GM21423 (cell line): ENCODE data around the gene DCLK1.

Experiments used
- ATAC-seq: cut with Tn5 transposase; IDR thresholded peaks from one replicate; pipeline ENCODE4 v1.9.1; 2021; ENCODE audit warnings: mild to moderate bottlenecking, moderate library complexity; ENCODE audit not compliant: unreplicated experiment

The DCLK1 gene

DNA sequence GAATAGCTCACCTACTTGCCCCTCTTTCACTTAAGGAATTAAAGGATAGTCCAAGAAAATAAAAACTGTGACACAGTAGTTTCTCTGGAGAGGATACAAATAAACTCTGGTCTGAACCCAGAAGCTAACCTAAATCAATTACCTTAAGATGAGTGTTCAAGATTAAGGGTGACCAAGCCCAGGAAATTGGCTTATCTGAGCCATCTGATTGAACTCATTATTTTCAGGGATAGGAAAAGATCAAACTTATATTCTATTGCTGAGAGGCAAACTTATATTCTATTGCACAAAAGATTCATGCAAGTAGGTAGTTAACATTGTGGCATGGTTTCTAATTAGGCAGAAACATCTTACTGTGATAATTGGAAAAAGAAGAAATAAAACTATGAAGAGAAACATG is 175.1 kb downstream of the DCLK1 start:
- ATAC-seq: no peak

- no peak for ATAC-seq
Observed at GRCh38 chr13:35954207-35954560, 177.0 kb downstream of the DCLK1 start.

GRCh38 chr13:35953537-35954206 is 177.5 kb downstream of the DCLK1 start:
- ATAC-seq: no peak

DNA sequence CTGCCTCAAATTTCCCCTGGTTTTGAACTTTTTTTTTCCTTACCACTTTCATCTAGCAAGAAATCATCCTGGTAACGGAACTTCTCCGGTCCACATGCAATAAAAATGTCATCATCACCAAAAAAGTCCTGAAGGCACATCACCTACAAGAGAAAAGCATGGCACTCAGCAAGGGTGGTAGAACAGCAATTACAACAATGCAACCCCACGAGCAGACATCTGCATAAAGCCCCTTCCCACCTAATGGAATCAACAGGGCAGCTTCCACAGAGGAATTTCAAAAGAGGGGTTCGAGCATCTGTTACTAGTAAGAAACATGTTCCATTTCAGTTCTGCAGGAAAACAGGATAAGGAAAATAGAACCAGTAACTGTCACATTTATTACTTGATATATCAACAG is 183.9 kb downstream of the DCLK1 start:
- ATAC-seq: no peak

GRCh38 chr13:35945368-35945767 is 185.8 kb downstream of the DCLK1 start:
- no peak for ATAC-seq

DNA sequence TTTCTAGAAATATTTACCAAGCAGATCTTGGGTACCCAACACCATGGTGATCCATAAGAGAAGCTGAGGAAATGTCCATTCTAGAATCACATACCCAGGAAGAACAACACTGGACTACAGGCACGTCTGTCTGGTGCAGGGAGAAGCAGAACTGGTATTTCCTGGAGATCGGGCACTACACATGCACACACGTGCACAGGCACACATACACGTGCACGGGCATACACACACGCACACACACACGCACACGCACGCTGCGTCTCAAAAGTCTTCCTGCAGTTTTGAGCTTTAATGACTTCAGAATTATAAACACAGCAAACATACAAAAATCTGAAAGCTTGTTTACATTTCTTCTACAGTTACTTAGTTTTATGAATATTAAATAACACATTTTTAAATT is 189.8 kb downstream of the DCLK1 start:
- no peak for ATAC-seq

DNA sequence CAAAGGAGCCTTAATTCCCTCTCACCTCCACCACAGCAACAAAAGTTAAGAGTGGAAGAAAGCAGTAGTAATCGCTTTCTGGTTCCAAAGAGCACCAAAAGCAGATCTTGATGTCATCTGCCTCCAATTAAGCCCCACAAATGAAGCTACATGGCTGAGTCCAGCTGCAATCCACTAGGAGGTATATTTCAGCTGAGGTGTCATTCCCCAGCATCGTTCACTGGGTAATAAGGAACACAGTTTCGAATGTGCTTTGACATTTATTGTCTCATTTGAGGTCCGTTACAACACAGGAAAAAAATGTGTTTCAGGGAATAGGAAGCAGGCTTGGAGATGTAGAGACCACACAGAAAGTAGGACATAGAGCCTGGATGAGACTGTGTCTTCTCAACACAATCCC is 190.4 kb downstream of the DCLK1 start:
- no peak for ATAC-seq

- ATAC-seq: no peak
Observed at GRCh38 chr13:35936246-35936978, 194.8 kb downstream of the DCLK1 start.

- peak; percentile 96 for ATAC-seq
Observed at GRCh38 chr13:35930665-35931631, 200.2 kb downstream of the DCLK1 start.

- no peak for ATAC-seq
Observed at GRCh38 chr13:35927567-35928021, 203.6 kb downstream of the DCLK1 start.

GRCh38 chr13:35926859-35927530 is 204.2 kb downstream of the DCLK1 start:
- no peak for ATAC-seq

- ATAC-seq: no peak
Observed at GRCh38 chr13:35925669-35926068, 205.5 kb downstream of the DCLK1 start.

- no peak for ATAC-seq
Observed at GRCh38 chr13:35923347-35923746, 207.8 kb downstream of the DCLK1 start.

- ATAC-seq: no peak
Observed at GRCh38 chr13:35920816-35921215, 210.4 kb downstream of the DCLK1 start.

DNA sequence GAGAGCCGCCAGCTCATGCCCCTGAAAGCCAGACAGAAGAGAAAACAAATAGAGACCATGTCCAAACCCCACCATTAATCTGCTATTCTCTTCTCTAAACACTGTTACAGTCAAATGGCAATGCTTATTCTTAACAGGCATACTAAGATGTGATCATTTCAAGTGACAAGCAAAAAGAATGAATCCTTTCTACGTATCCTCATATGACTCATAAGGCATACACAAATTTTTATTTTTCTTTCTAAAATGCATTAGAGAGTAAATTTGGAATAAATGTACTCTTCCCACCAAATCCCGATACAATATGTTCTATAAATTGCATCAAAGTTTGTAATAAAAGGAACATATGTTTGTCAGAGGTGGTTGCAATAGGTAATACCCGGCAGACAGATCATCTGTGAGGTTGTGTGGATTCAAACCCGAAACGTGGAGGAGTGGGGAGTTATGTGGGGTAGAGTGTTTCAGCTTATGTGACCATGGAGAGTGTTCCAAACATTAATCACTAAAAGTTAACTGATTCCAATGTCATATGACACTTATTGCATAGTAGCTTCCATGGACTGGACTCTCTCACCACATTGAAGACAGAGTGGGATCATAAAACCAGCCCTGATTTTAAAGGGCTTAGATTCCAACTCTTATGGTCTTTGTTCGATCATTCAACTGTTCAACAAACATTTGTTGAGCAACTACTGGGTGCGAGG is 213.1 kb downstream of the DCLK1 start:
- no peak for ATAC-seq

DNA sequence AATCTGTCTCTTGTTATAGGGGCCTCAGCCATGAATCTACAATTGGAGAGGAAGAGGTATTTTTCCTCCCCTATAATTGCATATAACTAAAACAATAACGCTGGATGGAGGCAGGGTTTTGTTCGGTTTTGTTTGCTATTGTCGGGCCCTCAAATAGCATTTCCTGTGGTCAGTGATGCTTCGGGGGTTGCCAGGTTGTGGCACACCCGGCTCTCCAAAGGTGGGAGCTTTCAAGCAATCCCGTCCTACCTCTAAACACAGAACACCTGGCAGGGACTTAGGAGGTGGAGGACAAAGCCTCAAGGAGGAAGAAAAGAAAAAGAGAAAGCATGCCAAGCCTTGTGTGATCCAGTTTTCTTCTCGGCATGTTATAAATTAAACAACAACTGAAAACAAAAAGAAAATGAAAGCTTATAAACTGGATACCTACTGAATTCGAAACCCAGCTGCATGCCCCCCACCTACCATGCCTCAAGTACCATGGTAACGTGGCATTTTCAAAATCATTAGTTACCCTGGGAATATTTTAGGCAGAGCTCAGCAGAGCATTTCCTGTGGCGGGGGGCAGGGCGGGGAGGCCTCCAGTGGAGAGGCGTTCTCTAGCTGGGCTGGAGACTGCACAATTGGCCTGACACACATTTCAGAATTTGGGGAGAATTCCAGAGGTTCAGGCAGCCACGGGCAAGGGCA is 213.8 kb downstream of the DCLK1 start:
- ATAC-seq: no peak

DNA sequence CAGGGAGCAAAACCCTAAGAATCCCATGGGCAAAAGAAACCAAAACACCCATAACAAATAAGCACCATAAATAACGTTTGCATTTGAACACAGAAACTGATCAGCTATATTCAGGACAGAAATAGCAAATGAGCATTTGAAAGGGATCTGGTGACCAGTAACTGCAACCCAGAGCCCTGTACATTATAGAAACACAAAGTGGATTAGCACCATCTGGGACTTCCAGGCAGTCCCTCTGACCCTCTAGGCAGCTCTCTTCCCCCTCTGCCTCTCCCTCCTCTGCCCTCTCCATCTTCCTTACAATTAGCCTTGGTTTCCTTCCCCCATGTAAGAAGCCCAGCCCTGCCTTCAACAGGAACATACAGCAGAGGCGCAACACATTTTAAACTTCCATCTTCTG is 215.0 kb downstream of the DCLK1 start:
- ATAC-seq: no peak

DNA sequence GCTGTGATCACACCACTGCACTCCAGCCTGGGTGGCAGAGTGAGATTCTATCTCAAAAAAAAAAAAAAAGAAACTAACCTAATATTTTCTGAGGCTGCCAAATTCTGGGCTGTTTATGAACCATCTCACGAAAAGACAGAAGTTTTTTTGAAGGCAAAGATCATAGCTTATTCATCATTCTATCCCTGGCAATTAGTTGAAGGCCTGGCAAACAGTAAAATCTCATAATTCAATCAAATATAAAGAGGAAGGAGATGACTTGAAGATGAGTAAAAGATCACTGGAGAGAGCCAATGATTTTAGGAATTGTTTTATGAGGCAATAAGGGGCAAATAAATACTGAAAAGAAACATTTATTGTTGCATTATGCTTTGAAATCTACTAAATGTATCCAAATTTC is 216.5 kb downstream of the DCLK1 start:
- no peak for ATAC-seq

- no peak for ATAC-seq
Observed at GRCh38 chr13:35912841-35913240, 218.3 kb downstream of the DCLK1 start.
